Measurements from ENCODE around the gene FAXC.
"Not testable (repeated sequence)": the region's sequence is repeated elsewhere in the genome, so short reads cannot be mapped to it uniquely, and the experiment has no call there.

FAXC gene

DNA sequence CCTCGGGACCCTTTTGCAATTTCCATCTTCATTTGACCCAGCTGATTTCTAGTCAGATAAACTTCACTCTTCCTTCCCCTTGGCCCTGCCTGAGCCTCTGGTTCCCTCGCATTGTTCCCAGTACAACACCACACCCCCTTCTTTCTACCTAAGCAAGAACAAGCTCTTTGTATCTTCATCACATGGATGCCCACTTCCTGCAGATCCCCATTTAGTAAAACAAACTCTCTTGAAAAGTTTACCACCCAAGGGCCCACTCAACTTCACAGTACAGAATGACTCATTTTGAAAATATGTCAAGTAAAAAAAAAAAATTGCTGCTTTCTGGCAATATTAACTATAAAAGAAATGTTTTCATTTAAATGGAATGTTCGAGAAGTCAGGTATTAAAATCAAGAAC, 5.2 kb downstream of the FAXC start:
- no peak for TF ChIP-seq CTCF (IDR thresholded peaks at IDR 0.05; ENCODE audit: control insufficient read depth, extremely low read depth, insufficient read depth)
- H3K4me3 ChIP-seq (ENCODE audit: low read depth, low read length): no peak overlapping the region
- DNase-seq (ENCODE audit: low read depth): no peak

- DNase-seq (ENCODE audit: low read depth): no peak
- no peak overlapping the region for H3K4me3 ChIP-seq (ENCODE audit: low read depth, low read length)
- no peak for TF ChIP-seq CTCF (IDR thresholded peaks at IDR 0.05; ENCODE audit: control insufficient read depth, extremely low read depth, insufficient read depth)
Measured at GRCh38 chr6:99341862-99342455, 7.5 kb downstream of the FAXC start.

DNA sequence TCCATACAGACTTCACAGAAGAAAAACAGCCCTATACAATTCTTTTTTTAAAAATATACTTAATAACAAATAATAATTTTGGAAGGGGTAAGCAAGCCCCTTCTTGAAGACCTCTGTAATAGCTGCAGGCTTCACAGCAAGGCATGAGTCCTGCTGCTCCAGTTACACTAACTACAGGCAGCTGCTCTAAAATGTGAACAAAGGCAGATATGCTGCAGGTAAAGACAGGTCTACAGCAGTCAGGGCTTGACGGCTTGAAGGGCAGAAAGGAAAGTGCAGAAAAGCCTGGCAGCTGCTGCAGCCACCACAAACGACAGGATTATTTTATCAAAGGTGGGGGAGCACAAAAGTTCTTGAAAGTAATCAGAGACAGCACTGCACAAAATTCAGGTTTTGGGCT, 11.3 kb downstream of the FAXC start:
- DNase-seq (ENCODE audit: low read depth): no peak
- no peak overlapping the region for H3K4me3 ChIP-seq (ENCODE audit: low read depth, low read length)
- no peak for TF ChIP-seq CTCF (IDR thresholded peaks at IDR 0.05; ENCODE audit: control insufficient read depth, extremely low read depth, insufficient read depth)

DNA sequence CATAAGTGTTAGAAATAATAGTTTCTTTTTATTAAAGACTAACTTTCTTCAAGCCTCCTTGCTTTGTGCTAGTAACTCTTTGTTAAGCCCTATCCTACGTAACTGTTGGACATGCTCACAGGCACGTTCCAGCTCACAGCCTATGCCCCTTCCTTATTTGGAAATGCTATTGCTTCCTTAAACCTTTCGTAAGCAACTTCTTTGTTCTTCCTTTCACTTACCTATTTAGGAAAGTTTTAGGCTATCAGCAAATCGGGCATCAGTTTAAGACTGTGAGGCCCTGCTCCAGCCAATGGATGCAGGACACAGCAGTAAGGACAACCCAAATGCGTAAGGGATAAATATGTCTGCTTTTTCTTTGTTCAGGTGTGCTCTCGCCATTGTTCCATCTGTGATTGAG, 14.2 kb downstream of the FAXC start:
- DNase-seq (ENCODE audit: low read depth): peak; percentile 1

GRCh38 chr6:99334526-99335127, 14.8 kb downstream of the FAXC start:
- H3K4me3 ChIP-seq (ENCODE audit: low read depth, low read length): no peak overlapping the region
- peak; percentile 68 for TF ChIP-seq CTCF (IDR thresholded peaks at IDR 0.05; ENCODE audit: control insufficient read depth, extremely low read depth, insufficient read depth)
- peak; percentile 40 for DNase-seq (ENCODE audit: low read depth)

More for the DNA sequence above, 14.2 kb downstream of the FAXC start:
- not testable (repeated sequence) for H3K4me3 ChIP-seq (ENCODE audit: low read depth, low read length)

DNA sequence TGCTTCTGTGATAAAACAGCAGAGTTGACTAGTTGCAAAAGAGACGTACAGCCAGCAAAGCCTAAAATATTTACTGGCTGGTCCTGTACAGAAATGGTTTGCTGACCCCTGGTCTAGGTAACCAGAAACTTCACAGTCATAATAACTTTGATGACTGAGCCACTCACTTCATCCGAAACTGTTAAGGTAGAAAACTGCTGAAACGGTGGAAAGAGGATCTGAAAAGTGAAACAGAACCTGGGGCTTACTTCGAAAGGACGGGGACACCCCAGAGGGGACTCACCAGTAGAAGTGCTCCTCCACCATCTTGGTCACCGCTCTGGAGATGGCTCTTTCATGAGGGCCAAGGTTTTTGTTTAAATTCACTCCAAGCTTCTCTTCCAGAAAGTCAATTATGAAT, 16.4 kb downstream of the FAXC start:
- no peak for TF ChIP-seq CTCF (IDR thresholded peaks at IDR 0.05; ENCODE audit: control insufficient read depth, extremely low read depth, insufficient read depth)
- no peak for DNase-seq (ENCODE audit: low read depth)
- no peak overlapping the region for H3K4me3 ChIP-seq (ENCODE audit: low read depth, low read length)

DNA sequence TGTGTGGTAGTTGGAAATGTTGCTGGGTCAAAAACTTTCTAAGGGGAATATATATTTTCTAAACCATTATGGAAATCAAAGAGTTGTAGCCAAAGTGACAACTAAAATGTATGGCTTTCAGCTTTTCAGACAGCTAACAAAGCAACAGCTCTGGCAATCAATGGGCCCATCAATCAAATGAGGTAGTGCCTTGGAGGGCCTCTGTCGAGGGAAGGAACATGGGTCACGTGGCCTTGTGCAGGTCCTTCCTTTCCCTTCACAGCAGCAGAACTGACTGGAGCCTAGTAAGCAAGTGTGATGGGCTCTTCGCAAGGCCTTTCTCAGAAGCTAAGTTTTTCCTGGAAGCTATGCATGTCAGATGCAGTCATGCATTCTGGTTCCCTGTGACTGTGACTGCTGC, 17.9 kb downstream of the FAXC start:
- no peak overlapping the region for H3K4me3 ChIP-seq (ENCODE audit: low read depth, low read length)
- no peak for TF ChIP-seq CTCF (IDR thresholded peaks at IDR 0.05; ENCODE audit: control insufficient read depth, extremely low read depth, insufficient read depth)
- DNase-seq (ENCODE audit: low read depth): no peak

Measured in LNCaP clone FGC (cell line).